WI38 (cell line): Measurements from ENCODE around the gene RAPGEF4.

Experiments used
- H3K4me3 ChIP-seq: 2 replicates; pipeline ENCODE4 v1.5.1; 2011; ENCODE audit warnings: low read depth, mild to moderate bottlenecking, control low read depth, low read length
- TF ChIP-seq, protein P1 (sequence below): IDR thresholded peaks from 2 replicates; pipeline ENCODE4 v1.5.1; 2012; ENCODE audit warnings: low read depth, mild to moderate bottlenecking, control low read depth, low read length

Gene RAPGEF4

GRCh38 chr2:173010233-173010632 lies 274.6 kb downstream of the RAPGEF4 start:
- TF ChIP-seq, protein P1, sequence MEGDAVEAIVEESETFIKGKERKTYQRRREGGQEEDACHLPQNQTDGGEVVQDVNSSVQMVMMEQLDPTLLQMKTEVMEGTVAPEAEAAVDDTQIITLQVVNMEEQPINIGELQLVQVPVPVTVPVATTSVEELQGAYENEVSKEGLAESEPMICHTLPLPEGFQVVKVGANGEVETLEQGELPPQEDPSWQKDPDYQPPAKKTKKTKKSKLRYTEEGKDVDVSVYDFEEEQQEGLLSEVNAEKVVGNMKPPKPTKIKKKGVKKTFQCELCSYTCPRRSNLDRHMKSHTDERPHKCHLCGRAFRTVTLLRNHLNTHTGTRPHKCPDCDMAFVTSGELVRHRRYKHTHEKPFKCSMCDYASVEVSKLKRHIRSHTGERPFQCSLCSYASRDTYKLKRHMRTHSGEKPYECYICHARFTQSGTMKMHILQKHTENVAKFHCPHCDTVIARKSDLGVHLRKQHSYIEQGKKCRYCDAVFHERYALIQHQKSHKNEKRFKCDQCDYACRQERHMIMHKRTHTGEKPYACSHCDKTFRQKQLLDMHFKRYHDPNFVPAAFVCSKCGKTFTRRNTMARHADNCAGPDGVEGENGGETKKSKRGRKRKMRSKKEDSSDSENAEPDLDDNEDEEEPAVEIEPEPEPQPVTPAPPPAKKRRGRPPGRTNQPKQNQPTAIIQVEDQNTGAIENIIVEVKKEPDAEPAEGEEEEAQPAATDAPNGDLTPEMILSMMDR = no peak
- H3K4me3 ChIP-seq = no peak overlapping the region

GRCh38 chr2:173016451-173016850 lies 280.8 kb downstream of the RAPGEF4 start:
- H3K4me3 ChIP-seq = no peak overlapping the region
- TF ChIP-seq, protein P1 = no peak

DNA sequence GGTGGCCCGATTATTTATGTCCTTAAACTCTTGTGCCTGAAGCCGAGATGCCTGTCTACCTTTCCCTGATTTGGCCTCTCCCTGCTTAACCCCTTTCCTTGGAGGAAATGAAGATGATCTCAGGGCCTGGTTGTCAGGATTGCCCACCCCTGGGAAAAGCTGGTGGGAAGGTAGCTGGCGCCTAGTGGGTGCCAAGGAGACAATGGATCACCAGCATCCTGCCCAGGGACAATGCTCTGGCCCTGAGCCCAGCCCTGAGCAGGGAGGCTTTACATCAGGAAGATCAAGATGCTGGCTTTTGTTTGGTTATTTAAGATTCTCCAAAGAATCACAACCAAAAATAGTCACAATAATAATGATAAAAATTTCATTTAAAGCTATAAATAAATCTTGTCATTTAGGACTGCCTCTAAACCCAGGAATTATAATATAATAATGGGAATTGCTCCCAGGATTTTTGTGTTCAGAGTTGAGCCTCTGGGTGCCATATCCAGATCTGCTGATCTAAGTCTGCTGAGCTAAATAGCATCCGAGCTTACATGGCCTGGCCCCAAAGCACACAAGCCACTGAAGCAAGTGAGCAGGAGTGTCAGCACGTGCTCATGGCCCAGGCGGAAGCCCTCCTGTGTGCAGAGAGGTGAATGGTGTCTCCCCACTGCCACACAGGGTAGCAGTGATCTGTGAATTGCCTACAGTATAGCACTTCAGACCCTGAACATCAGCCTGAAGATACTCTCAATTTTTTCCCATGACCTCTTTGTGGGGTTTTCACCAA lies 282.2 kb downstream of the RAPGEF4 start:
- TF ChIP-seq, protein P1 = no peak

GRCh38 chr2:173019755-173020154 lies 284.1 kb downstream of the RAPGEF4 start:
- no peak overlapping the region for H3K4me3 ChIP-seq
- TF ChIP-seq, protein P1 = no peak

More for the DNA sequence above, 282.2 kb downstream of the RAPGEF4 start:
- H3K4me3 ChIP-seq = no peak overlapping the region

- H3K4me3 ChIP-seq = no peak overlapping the region
- TF ChIP-seq, protein P1 = peak; percentile 6; the same call in 1 of the 2 replicates
Observed at GRCh38 chr2:173021939-173022371, 286.3 kb downstream of the RAPGEF4 start.

GRCh38 chr2:173023718-173024117 lies 288.1 kb downstream of the RAPGEF4 start:
- no peak overlapping the region for H3K4me3 ChIP-seq
- TF ChIP-seq, protein P1 = no peak

GRCh38 chr2:173026479-173026878 lies 290.8 kb downstream of the RAPGEF4 start:
- H3K4me3 ChIP-seq = no peak overlapping the region
- TF ChIP-seq, protein P1 = no peak
